Panc1 (cell line): ENCODE data around the gene SMARCB1. TPM values are rescaled to one million over a fixed set of nuclear protein-coding genes. Genes with fewer than 3 reads are reported as not detected.

Experiments used
- ATAC-seq: fragments of 200-7000 bp; cut with Tn5 transposase; 2 replicates; pipeline ENCODE4 v1.9.1; 2020; ENCODE audit warnings: mild to moderate bottlenecking, moderate library complexity
- BruUV-seq: library from RNA; stranded (reverse); fragments of 400-500 nt; replicated peaks from 2 replicates; lab custom pipeline; 2021; lab: Mats Ljungman, UMichigan
- CTCF ChIA-PET: fragments of 300-600 bp; sonication (Branson Sonifier 250); formaldehyde crosslinking; loops from one replicate; lab custom pipeline; 2022; ENCODE audit warnings: antibody characterized with exemption; lab: Charles Lee
- POLR2A ChIA-PET: fragments of 300-600 bp; sonication (Branson Sonifier 250); formaldehyde crosslinking; loops from one replicate; lab custom pipeline; 2022; ENCODE audit warnings: antibody characterized with exemption; lab: Charles Lee
- DNase-seq: peaks from one replicate; pipeline ENCODE4 v3.0.0-alpha.2; 2010; ENCODE audit warnings: low read depth, low spot score
- H3K27ac ChIP-seq: 2 replicates; pipeline ENCODE4 v1.5.1; 2011; ENCODE audit warnings: mild to moderate bottlenecking, low read length, inconsistent platforms
- H3K27me3 ChIP-seq: fragments of 200-500 bp; sonication (Bioruptor generic); 2 replicates; pipeline ENCODE4 v1.6.0; 2014; ENCODE audit warnings: low read length, inconsistent platforms; ENCODE audit not compliant: control insufficient read depth, insufficient read depth
- H3K36me3 ChIP-seq: fragments of 200-500 bp; sonication (Bioruptor generic); 2 replicates; pipeline ENCODE4 v1.5.1; 2014; ENCODE audit warnings: inconsistent platforms, mild to moderate bottlenecking, low read length, moderate library complexity; ENCODE audit not compliant: control insufficient read depth, insufficient read depth
- H3K4me1 ChIP-seq: 2 replicates; pipeline ENCODE4 v1.5.1; 2011; ENCODE audit warnings: inconsistent platforms, mild to moderate bottlenecking, low read length, moderate library complexity; ENCODE audit not compliant: control insufficient read depth, insufficient read depth
- H3K4me3 ChIP-seq, 2 experiments: 2 replicates each; pipeline ENCODE4 v1.5.1; 2011 to 2012; ENCODE audit warnings: low read depth in 2 of 2, low read length in 2 of 2, mild to moderate bottlenecking in 2 of 2, inconsistent platforms in 1 of 2, moderate library complexity in 1 of 2
- H3K9me3 ChIP-seq: fragments of 200-500 bp; sonication (Bioruptor generic); 2 replicates; pipeline ENCODE4 v1.5.1; 2014; ENCODE audit warnings: low read depth, mild to moderate bottlenecking, inconsistent platforms, low read length, moderate library complexity; ENCODE audit not compliant: control insufficient read depth, insufficient read depth
- CTCF ChIP-seq: fragments of 450-650 bp; IDR thresholded peaks from 2 replicates; pipeline ENCODE4 v1.5.1; 2017; ENCODE audit warnings: mild to moderate bottlenecking
- POLR2AphosphoS5 ChIP-seq: IDR thresholded peaks from 2 replicates; pipeline ENCODE4 v1.6.1; 2012; ENCODE audit warnings: mild to moderate bottlenecking, low read depth, low read length, moderate library complexity
- REST ChIP-seq, 2 experiments: IDR thresholded peaks; 2 replicates each; pipeline ENCODE4 v1.6.1; 2011 to 2012; ENCODE audit warnings: low read depth in 2 of 2, control low read depth in 1 of 2, low read length in 1 of 2, mild to moderate bottlenecking in 1 of 2, moderate library complexity in 1 of 2; ENCODE audit not compliant: insufficient read depth in 1 of 2
- SIN3A ChIP-seq: IDR thresholded peaks from 2 replicates; pipeline ENCODE4 v1.6.1; 2012; ENCODE audit warnings: low read depth, mild to moderate bottlenecking, low read length, moderate library complexity, borderline replicate concordance; ENCODE audit not compliant: insufficient read depth
- TCF7L2 ChIP-seq: IDR thresholded peaks from 2 replicates; pipeline ENCODE4 v1.6.1; 2011; ENCODE audit warnings: mild to moderate bottlenecking, low read depth, low read length, inconsistent platforms
- in situ Hi-C: cut with HindIII; loops from 2 replicates; pipeline ENCODE4 v1.10.0; 2016; ENCODE audit warnings: low sequenced_read_pairs, low pct_unique_long_range_greater_than_20kb
- intact Hi-C: fragments of 100-400 bp; cut with micrococcal nuclease; formaldehyde crosslinking; loops from one replicate; pipeline ENCODE4 v1.10.0; 2022; ENCODE audit not compliant: unreplicated experiment
- total RNA-seq: library from RNA; stranded (reverse); gene quantifications from one replicate; pipeline ENCODE4 v1.2.1, GENCODE V29; 2021; ENCODE audit not compliant: unreplicated experiment

Gene SMARCB1
- total RNA-seq, 1 experiment from 2014 or later, result 70.2 TPM

- POLR2A ChIA-PET, result no interaction called here
- no peaks in the 10 kb centered on the region for H3K9me3 ChIP-seq
- no peaks in the 10 kb centered on the region for H3K27me3 ChIP-seq
- no peak within 1 kb of the TSS for H3K27ac ChIP-seq
- ATAC-seq (no peak), DNase-seq (no peak)
- peaks cover 7% of the 10 kb centered on the region; the same call in 1 of the 2 replicates for H3K36me3 ChIP-seq
- H3K4me3 ChIP-seq, result no peak within 1 kb of the TSS
- CTCF ChIA-PET, result no interaction called here
- in situ Hi-C loops, result no loop called here
- no TSS peak for BruUV-seq
- TF ChIP-seq POLR2AphosphoS5 (no peak), CTCF (no peak), TCF7L2 (no peak), REST (IDR thresholded peaks at IDR 0.05; ENCODE audit: insufficient read depth in 1 of 2, low read depth in 2 of 2, low read length in 1 of 2) (no peak), SIN3A (no peak)
- peaks cover 6% of the 10 kb centered on the region for H3K4me1 ChIP-seq
- intact Hi-C loops, result no loop called here
These were observed 32.4 kb upstream of the SMARCB1 start, which contains the start of gene VPREB3 for GRCh38 chr22:23754220-23754919. TSS of gene VPREB3 (minus strand) at chr22:23754425. CDS start at chr22:23754363, 62 bp downstream.

GRCh38 chr22:23754980-23755636, 31.7 kb upstream of the SMARCB1 start:
- in situ Hi-C loops, result no loop called here
- Histone ChIP-seq H3K4me1 (peaks cover 2% of the 10 kb centered on the region), H3K4me3 (no peak overlapping the region), H3K27me3 (no peaks in the 10 kb centered on the region), H3K36me3 (peaks cover 7% of the 10 kb centered on the region; the same call in 1 of the 2 replicates), H3K9me3 (no peaks in the 10 kb centered on the region), H3K27ac (no peak overlapping the region)
- DNase-seq (no peak), ATAC-seq (no peak)
- BruUV-seq, result no TSS peak
- CTCF ChIA-PET, result no interaction called here
- POLR2A ChIA-PET, result no interaction called here
- intact Hi-C loops, result no loop called here
- TF ChIP-seq TCF7L2 (no peak), REST (IDR thresholded peaks at IDR 0.05; ENCODE audit: insufficient read depth in 1 of 2, low read depth in 2 of 2, low read length in 1 of 2) (no peak), POLR2AphosphoS5 (no peak), CTCF (no peak), SIN3A (no peak)
